CMK (cell line): ENCODE data around the gene BHLHE41.

Experiments used
- DNase-seq: peaks from one replicate; pipeline ENCODE4 v3.0.0-alpha.2; 2010; ENCODE audit warnings: low read depth

Gene BHLHE41

GRCh38 chr12:26124446-26125399 is at the start of gene BHLHE41:
BHLHE41 (minus strand) TSS chr12:26125037; CDS start chr12:26124779, 258 bp downstream.
- no peak for DNase-seq

- no peak for DNase-seq
Measured at GRCh38 chr12:26172946-26173552, 48.2 kb upstream of the BHLHE41 start.

GRCh38 chr12:26172539-26172938 is 47.7 kb upstream of the BHLHE41 start:
- no peak for DNase-seq

GRCh38 chr12:26172013-26172412 is 47.2 kb upstream of the BHLHE41 start:
- DNase-seq, result no peak

- no peak for DNase-seq
Measured at GRCh38 chr12:26164118-26164517, 39.3 kb upstream of the BHLHE41 start.

GRCh38 chr12:26162905-26163304 is 38.1 kb upstream of the BHLHE41 start:
- no peak for DNase-seq

- no peak for DNase-seq
Measured at GRCh38 chr12:26162174-26162573, 37.3 kb upstream of the BHLHE41 start.

- DNase-seq, result no peak
Measured at GRCh38 chr12:26158078-26158764, 33.4 kb upstream of the BHLHE41 start.

GRCh38 chr12:26157001-26157400 is 32.2 kb upstream of the BHLHE41 start:
- no peak for DNase-seq

GRCh38 chr12:26156201-26156871 is 31.5 kb upstream of the BHLHE41 start:
- DNase-seq, result no peak

GRCh38 chr12:26153421-26154154 is 28.8 kb upstream of the BHLHE41 start:
- no peak for DNase-seq

GRCh38 chr12:26152507-26153102 is 27.8 kb upstream of the BHLHE41 start:
- DNase-seq, result no peak

- DNase-seq, result no peak
Measured at GRCh38 chr12:26150736-26151450, 26.1 kb upstream of the BHLHE41 start.

GRCh38 chr12:26149968-26150500 is 25.2 kb upstream of the BHLHE41 start:
- no peak for DNase-seq

GRCh38 chr12:26148291-26148690 is 23.5 kb upstream of the BHLHE41 start:
- DNase-seq, result no peak

GRCh38 chr12:26143291-26143690 is 18.5 kb upstream of the BHLHE41 start:
- DNase-seq, result no peak

GRCh38 chr12:26138860-26139259 is 14.0 kb upstream of the BHLHE41 start:
- DNase-seq, result no peak

GRCh38 chr12:26136688-26137087 is 11.9 kb upstream of the BHLHE41 start:
- no peak for DNase-seq

GRCh38 chr12:26135571-26135970 is 10.7 kb upstream of the BHLHE41 start:
- DNase-seq, result no peak

- DNase-seq, result no peak
Measured at GRCh38 chr12:26135010-26135420, 10.2 kb upstream of the BHLHE41 start.
